Measurements from ENCODE around the gene GRAP2. TPM values are rescaled to one million over a fixed set of nuclear protein-coding genes. Genes with fewer than 3 reads are reported as not detected.

GRAP2 gene
- polyA plus RNA-seq, 3 donors: 0.05 to 4.2 (median 0.97) TPM

GRCh38 chr22:40018051-40018450 is 117.2 kb downstream of the GRAP2 start:
- H3K9me3 ChIP-seq (replicated peaks in 1 of 2; ENCODE audit: control insufficient read depth in 1 of 2, insufficient read depth in 1 of 2, low read length in 2 of 2): no peaks in the 10 kb centered on the region
- no peak overlapping the region for H2AFZ ChIP-seq (ENCODE audit: insufficient read depth, low read depth, low read length, poor library complexity, severe bottlenecking)
- peaks cover 2 to 18% (median 4%) of the 10 kb centered on the region in 3 donors for H3K27me3 Mint-ChIP-seq (ENCODE audit: low read depth in 3 of 3)
- H3K4me2 ChIP-seq (replicated peaks; ENCODE audit: extremely low read depth, low read length, poor library complexity, severe bottlenecking): no peak overlapping the region
- no peak overlapping the region for H3K4me3 Mint-ChIP-seq
- DNase-seq: no peak
- TF ChIP-seq, protein P1, sequence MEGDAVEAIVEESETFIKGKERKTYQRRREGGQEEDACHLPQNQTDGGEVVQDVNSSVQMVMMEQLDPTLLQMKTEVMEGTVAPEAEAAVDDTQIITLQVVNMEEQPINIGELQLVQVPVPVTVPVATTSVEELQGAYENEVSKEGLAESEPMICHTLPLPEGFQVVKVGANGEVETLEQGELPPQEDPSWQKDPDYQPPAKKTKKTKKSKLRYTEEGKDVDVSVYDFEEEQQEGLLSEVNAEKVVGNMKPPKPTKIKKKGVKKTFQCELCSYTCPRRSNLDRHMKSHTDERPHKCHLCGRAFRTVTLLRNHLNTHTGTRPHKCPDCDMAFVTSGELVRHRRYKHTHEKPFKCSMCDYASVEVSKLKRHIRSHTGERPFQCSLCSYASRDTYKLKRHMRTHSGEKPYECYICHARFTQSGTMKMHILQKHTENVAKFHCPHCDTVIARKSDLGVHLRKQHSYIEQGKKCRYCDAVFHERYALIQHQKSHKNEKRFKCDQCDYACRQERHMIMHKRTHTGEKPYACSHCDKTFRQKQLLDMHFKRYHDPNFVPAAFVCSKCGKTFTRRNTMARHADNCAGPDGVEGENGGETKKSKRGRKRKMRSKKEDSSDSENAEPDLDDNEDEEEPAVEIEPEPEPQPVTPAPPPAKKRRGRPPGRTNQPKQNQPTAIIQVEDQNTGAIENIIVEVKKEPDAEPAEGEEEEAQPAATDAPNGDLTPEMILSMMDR (IDR thresholded peaks at IDR 0.05): no peak
- no peaks in the 10 kb centered on the region for H3K27me3 ChIP-seq (ENCODE audit: control insufficient read depth in 2 of 2, insufficient read depth in 2 of 2, low read length in 2 of 2)
- no peaks in the 10 kb centered on the region for H4K20me1 ChIP-seq (ENCODE audit: insufficient read depth, low read length)
- 96% methylated on average over 3 of the region's 6 CpGs for WGBS (ENCODE audit: insufficient coverage)
- no peaks in the 10 kb centered on the region for H3K79me2 ChIP-seq (ENCODE audit: insufficient read depth, low read length)
- intact Hi-C loops (cut with micrococcal nuclease): no loop called here
- H3K27ac Mint-ChIP-seq: no peak overlapping the region
- H3K4me1 ChIP-seq (ENCODE audit: control insufficient read depth in 1 of 2, insufficient read depth in 2 of 2, low read length in 2 of 2): no peaks in the 10 kb centered on the region
- no peaks in the 10 kb centered on the region for H3K4me1 Mint-ChIP-seq
- no peak overlapping the region for H3K4me3 ChIP-seq (replicated peaks in 1 of 3; ENCODE audit: low read depth in 2 of 3, low read length in 3 of 3)
- H3K36me3 Mint-ChIP-seq: no peaks in the 10 kb centered on the region
- no peak overlapping the region for H3K9ac ChIP-seq (ENCODE audit: insufficient read depth, low read length, poor library complexity, severe bottlenecking)
- H3K36me3 ChIP-seq (replicated peaks in 1 of 2; ENCODE audit: control insufficient read depth in 1 of 2, insufficient read depth in 2 of 2, low read length in 2 of 2): no peaks in the 10 kb centered on the region
- H3K9me3 Mint-ChIP-seq: no peaks in the 10 kb centered on the region
- no peak overlapping the region for H3K27ac ChIP-seq (ENCODE audit: low read depth in 1 of 2, low read length in 2 of 2)

DNA sequence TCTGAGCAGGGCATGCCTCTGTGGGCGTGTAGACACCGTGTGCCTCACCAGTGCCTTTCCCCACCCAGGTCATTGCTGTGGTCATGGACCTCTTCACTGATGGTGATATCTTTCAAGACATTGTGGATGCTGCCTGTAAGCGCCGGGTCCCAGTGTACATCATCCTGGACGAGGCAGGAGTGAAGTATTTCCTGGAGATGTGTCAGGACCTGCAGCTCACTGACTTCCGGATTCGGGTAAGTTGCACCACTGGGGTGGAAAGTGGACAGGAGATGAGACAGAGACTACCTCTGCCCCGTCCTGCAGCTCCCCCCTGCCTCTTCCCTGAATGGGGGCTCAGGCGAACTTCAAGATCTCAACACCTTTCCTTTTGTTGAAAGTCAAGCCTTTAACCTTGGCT is 118.2 kb downstream of the GRAP2 start:
- WGBS (ENCODE audit: insufficient coverage): 97% methylated on average over 9 of the region's 9 CpGs
- Histone ChIP-seq H3K9me3 (replicated peaks in 1 of 2; ENCODE audit: control insufficient read depth in 1 of 2, insufficient read depth in 1 of 2, low read length in 2 of 2) (no peaks in the 10 kb centered on the region), H3K4me1 (ENCODE audit: control insufficient read depth in 1 of 2, insufficient read depth in 2 of 2, low read length in 2 of 2) (no peaks in the 10 kb centered on the region), H3K9ac (ENCODE audit: insufficient read depth, low read length, poor library complexity, severe bottlenecking) (no peak overlapping the region), H3K79me2 (ENCODE audit: insufficient read depth, low read length) (no peaks in the 10 kb centered on the region), H2AFZ (ENCODE audit: insufficient read depth, low read depth, low read length, poor library complexity, severe bottlenecking) (no peak overlapping the region), H3K27ac (ENCODE audit: low read depth in 1 of 2, low read length in 2 of 2) (no peak overlapping the region), H3K36me3 (replicated peaks in 1 of 2; ENCODE audit: control insufficient read depth in 1 of 2, insufficient read depth in 2 of 2, low read length in 2 of 2) (no peaks in the 10 kb centered on the region), H3K4me3 (replicated peaks in 1 of 3; ENCODE audit: low read depth in 2 of 3, low read length in 3 of 3) (no peak overlapping the region), H3K27me3 (ENCODE audit: control insufficient read depth in 2 of 2, insufficient read depth in 2 of 2, low read length in 2 of 2) (no peaks in the 10 kb centered on the region), H4K20me1 (ENCODE audit: insufficient read depth, low read length) (no peaks in the 10 kb centered on the region), H3K4me2 (replicated peaks; ENCODE audit: extremely low read depth, low read length, poor library complexity, severe bottlenecking) (no peak overlapping the region)
- no peak overlapping the region for H3K27ac Mint-ChIP-seq
- DNase-seq: no peak
- TF ChIP-seq, protein P1 (IDR thresholded peaks at IDR 0.05): no peak
- intact Hi-C loops (cut with micrococcal nuclease): no loop called here
- peaks cover 5 to 21% (median 8%) of the 10 kb centered on the region in 3 donors for H3K27me3 Mint-ChIP-seq (ENCODE audit: low read depth in 3 of 3)
- H3K4me1 Mint-ChIP-seq: no peaks in the 10 kb centered on the region
- no peaks in the 10 kb centered on the region for H3K9me3 Mint-ChIP-seq
- no peak overlapping the region for H3K4me3 Mint-ChIP-seq
- no peaks in the 10 kb centered on the region for H3K36me3 Mint-ChIP-seq

Data from CD14-positive monocyte (primary cell).